Omental fat pad (tissue), 4 donors: ENCODE results near the gene NELL1. TPM values are rescaled to one million over a fixed set of nuclear protein-coding genes. Genes with fewer than 3 reads are reported as not detected.

Source experiments
- ATAC-seq: fragments of 150-250 bp; one replicate; pipeline ENCODE4 v1.9.1; 2016; ENCODE audit warnings: mild to moderate bottlenecking, moderate library complexity; ENCODE audit not compliant: low FRiP score
- DNase-seq: peaks from one replicate; pipeline ENCODE4 v3.0.0-alpha.2; 2019; ENCODE audit warnings: low spot score
- CTCF ChIP-seq, 3 donors: fragments of 450-650 bp; IDR thresholded peaks; one replicate each; pipeline ENCODE4 v1.5.1; 2016 to 2017; ENCODE audit warnings: antibody characterized with exemption in 3 of 3, mild to moderate bottlenecking in 3 of 3, moderate library complexity in 2 of 3
- total RNA-seq, 4 donors: library from RNA; depleted of rRNA; stranded (reverse); fragments of >200 nt; gene quantifications; one replicate each; pipeline ENCODE4 v1.1.0, GENCODE V29; 2016

NELL1 gene
- total RNA-seq, 4 donors from 2014 or later = 0.48 to 1.3 TPM; not detected in 2

DNA sequence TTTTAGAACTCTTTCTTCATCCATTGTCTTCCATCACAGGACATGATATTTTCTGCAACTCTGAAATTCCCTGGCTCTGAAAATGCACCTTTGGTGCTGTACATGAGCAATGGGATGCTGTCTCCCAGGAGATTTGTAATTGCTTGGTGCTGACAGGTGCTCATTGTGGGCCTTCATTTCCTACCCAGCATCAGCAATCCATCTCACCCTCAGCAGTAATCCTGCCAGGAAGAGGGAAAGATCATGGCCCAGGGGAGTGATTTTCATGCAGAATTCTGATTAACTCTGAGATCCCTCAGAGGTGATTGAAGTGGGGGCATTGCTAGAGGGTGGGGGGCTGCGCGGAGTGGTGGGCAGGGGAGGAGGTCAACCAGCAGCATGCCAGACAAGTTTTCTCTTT is 651.7 kb downstream of the NELL1 start:
- no peak for DNase-seq
- no peak for ATAC-seq
- no peak for TF ChIP-seq CTCF (IDR thresholded peaks at IDR 0.05)

DNA sequence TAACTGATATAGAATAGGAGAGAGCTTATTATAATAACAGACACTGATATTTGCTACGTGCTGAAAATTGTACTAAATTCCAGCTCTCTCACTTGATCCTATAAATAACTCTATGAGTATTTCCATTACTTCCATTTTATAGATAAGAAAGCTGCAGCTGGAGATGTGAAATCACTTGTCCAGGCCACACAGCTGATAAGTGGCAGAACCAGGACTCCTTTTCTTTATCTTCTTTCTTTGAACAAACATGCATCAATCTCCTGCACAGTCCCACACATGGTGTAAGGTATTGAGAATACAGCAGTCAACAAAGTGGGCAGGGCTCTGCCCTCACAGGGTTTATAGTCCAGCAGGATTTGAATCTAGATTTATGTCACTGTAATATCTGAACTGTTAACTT is 652.1 kb downstream of the NELL1 start:
- TF ChIP-seq CTCF (IDR thresholded peaks at IDR 0.05) = no peak
- ATAC-seq (no peak), DNase-seq (no peak)

DNA sequence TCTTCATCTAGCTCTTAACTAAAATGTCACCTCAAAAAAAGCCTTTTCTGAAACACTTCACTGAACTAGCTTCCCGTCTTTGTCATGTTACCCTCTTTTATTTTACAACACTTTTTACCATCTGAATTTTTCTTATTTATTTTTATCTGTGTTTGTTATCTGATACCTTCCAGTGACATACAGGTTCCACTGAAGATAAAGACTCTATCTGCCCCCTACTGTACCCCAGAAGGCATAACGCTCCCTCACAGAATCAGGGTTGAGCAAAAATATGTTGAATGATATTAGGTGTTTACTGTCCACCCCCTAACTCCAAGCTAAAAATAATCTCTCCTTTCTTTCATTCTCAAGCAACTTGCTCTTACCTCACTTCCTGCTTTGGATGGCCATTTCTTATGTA is 654.2 kb downstream of the NELL1 start:
- TF ChIP-seq CTCF (IDR thresholded peaks at IDR 0.05) = no peak
- ATAC-seq (no peak), DNase-seq (no peak)

DNA sequence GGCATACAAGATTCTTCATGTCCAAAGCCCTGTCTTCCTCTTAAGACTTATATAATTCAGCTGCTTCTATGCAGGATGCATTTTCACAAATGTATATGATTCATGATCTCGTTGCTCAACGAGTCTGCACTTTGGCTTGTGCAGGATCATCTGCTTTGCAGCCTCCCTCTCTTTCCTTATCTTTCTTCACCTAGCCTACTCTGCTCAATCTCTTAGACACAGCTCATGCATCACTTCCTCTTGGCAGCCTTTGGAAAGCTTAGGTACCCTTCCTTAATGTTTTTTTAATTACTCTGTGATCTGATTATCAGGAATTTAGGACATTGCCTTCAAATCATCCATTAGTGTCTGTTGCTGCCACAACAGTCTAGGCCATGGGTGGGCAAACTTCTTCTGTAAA is 673.8 kb downstream of the NELL1 start:
- ATAC-seq (no peak), DNase-seq (no peak)
- TF ChIP-seq CTCF (IDR thresholded peaks at IDR 0.05) = no peak

DNA sequence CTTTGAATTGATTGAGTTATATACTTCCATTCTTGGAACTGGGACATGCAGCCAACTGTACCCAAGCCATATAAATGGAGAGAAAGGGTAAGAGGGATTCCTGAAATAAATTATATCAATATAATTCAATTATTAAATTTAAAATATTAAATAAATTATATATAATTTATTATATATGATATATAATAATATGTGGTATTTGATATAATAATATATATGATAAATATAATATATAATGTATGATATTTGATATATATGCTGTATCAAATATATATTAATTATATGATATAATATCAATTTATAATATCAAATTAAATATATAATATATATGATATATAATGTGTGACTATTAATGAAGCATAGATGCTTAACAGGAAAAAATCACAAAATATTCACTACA is 677.0 kb downstream of the NELL1 start:
- no peak for TF ChIP-seq CTCF (IDR thresholded peaks at IDR 0.05)
- ATAC-seq = no peak
- no peak for DNase-seq

DNA sequence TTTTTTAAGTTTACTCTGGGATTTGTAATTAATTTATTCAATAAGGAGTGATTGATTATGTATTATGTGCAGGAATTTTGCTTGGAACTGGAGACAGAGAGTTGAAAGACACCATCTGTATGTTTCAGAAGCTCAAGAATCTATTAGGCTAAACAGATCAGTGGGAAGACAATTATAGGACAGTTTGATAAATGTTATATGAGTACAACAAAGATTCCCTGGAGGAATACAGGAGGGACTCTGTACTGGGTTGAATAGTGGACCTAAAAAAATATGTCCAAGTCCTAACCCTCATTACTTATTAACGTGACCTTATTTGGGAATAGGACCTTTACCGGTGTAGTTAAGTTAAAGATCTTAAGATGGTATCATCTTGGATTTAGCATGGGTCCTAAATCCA is 681.2 kb downstream of the NELL1 start:
- no peak for TF ChIP-seq CTCF (IDR thresholded peaks at IDR 0.05)
- ATAC-seq = no peak

GRCh38 chr11:21353425-21353824 is 684.0 kb downstream of the NELL1 start:
- ATAC-seq = no peak
- no peak for DNase-seq
- TF ChIP-seq CTCF (IDR thresholded peaks at IDR 0.05) = no peak

More for the DNA sequence above, 681.2 kb downstream of the NELL1 start:
- no peak for DNase-seq
